ENCODE results near the gene DDN. TPM values are rescaled to one million over a fixed set of nuclear protein-coding genes. Genes with fewer than 3 reads are reported as not detected.

DDN gene
- total and polyA plus RNA-seq, 9 of the 15 experiments (the other 6 are each of a cell fraction or from before 2014, with no cell fraction given): 0.03 to 3.6 (median 1.6) TPM

DNA sequence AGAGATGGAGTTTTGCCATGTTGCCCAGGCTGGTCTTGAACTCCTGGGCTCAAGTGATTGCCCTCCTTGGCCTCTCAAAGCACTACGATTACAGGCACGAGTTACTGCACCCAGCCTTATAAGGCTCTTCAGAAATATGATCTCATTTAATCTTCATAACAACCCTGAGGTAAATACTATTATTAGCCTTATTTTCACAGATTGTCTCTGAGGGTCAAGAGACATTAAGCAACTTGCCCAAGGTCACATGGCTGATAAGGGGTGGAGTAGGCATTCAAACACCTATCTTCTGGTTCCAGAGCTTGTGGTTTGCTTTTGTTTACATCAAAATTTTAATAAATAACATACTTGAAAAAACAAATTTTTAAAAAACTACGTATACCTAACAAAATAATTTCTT is 14.3 kb upstream of the DDN start:
- ChIA-PET CTCF (ENCODE audit: low intra/inter-chr PET ratio) (interaction anchor here (1.6 kb wide), 1 partner anchor 17 kb away, joined by 10 read pairs; no protein-coding TSS in a partner anchor), POLR2A (interaction anchor here (0.6 to 5.2 kb wide), 4 partner anchors 11 to 365 kb away, joined by 3 to 78 read pairs (median 3); partner anchors contain the start of gene DDN)
- Histone ChIP-seq H3K9ac (ENCODE audit: insufficient read depth in 1 of 2, low read depth in 2 of 2, low read length in 2 of 2) (no peak overlapping the region), H3K4me1 (replicated peaks in 1 of 2; ENCODE audit: control insufficient read depth in 2 of 2, insufficient read depth in 2 of 2, low read length in 2 of 2) (peaks cover 21 to 30% of the 10 kb centered on the region in 2 experiments; a peak in 4 of 5 replicates), H3K27me3 (ENCODE audit: control insufficient read depth in 2 of 2, insufficient read depth in 2 of 2, low read length in 2 of 2) (no peaks in the 10 kb centered on the region), H3K4me2 (ENCODE audit: insufficient read depth, low read length) (no peak overlapping the region), H3K27ac (ENCODE audit: extremely low read depth, low read depth, low read length) (no peak overlapping the region), H3K9me3 (replicated peaks; ENCODE audit: control insufficient read depth, insufficient read depth, low read depth, low read length) (no peaks in the 10 kb centered on the region), H2AFZ (ENCODE audit: low read depth, low read length) (no peak overlapping the region), H3K4me3 (no peak overlapping the region), H3K9me1 (ENCODE audit: control insufficient read depth, insufficient read depth, low read length) (no peaks in the 10 kb centered on the region), H4K20me1 (replicated peaks; ENCODE audit: control insufficient read depth, insufficient read depth, low read length) (0 out of 2 replicates have a peak, but pooled peaks cover 3% of the 10 kb centered on the region), H3K36me3 (ENCODE audit: control insufficient read depth, insufficient read depth, low read length) (peaks cover 36% of the 10 kb centered on the region), H3K79me2 (ENCODE audit: control insufficient read depth, insufficient read depth, low read length) (peaks cover 30% of the 10 kb centered on the region)
- FAIRE-seq (no peak), ATAC-seq (no peak), DNase-seq (ENCODE audit: extremely low read depth in 1 of 4, low spot score in 3 of 4) (no peak)
- 78% methylated on average over 3 of the region's 3 CpGs for WGBS (ENCODE audit: insufficient coverage, low coverage, missing lambda C conversion rate)
- intact Hi-C loops (cut with micrococcal nuclease): no loop called here
- no TSS peak for BruUV-seq (replicated peaks)
- in situ Hi-C loops (cut with MboI): no loop called here
- no peak for TF ChIP-seq YY1 (IDR thresholded peaks at IDR 0.05; ENCODE audit: borderline replicate concordance in 1 of 3, control insufficient read depth in 1 of 3, extremely low read depth in 1 of 3, insufficient read depth in 3 of 3, insufficient read length in 1 of 3, insufficient replicate concordance in 2 of 3, low read depth in 1 of 3, low read length in 2 of 3)
- no peak for TF ChIP-seq PCBP1 (IDR thresholded peaks at IDR 0.05; ENCODE audit: low read depth, low read length, poor library complexity, severe bottlenecking)
- no peak for TF ChIP-seq ZKSCAN8 (CRISPR knock-in tag; IDR thresholded peaks at IDR 0.05)
- TF ChIP-seq HNRNPLL (IDR thresholded peaks at IDR 0.05; ENCODE audit: low read depth, low read length, poor library complexity, severe bottlenecking): no peak
- no peak for TF ChIP-seq ZNF77 (CRISPR knock-in tag; IDR thresholded peaks at IDR 0.05)
- TF ChIP-seq, protein P1, sequence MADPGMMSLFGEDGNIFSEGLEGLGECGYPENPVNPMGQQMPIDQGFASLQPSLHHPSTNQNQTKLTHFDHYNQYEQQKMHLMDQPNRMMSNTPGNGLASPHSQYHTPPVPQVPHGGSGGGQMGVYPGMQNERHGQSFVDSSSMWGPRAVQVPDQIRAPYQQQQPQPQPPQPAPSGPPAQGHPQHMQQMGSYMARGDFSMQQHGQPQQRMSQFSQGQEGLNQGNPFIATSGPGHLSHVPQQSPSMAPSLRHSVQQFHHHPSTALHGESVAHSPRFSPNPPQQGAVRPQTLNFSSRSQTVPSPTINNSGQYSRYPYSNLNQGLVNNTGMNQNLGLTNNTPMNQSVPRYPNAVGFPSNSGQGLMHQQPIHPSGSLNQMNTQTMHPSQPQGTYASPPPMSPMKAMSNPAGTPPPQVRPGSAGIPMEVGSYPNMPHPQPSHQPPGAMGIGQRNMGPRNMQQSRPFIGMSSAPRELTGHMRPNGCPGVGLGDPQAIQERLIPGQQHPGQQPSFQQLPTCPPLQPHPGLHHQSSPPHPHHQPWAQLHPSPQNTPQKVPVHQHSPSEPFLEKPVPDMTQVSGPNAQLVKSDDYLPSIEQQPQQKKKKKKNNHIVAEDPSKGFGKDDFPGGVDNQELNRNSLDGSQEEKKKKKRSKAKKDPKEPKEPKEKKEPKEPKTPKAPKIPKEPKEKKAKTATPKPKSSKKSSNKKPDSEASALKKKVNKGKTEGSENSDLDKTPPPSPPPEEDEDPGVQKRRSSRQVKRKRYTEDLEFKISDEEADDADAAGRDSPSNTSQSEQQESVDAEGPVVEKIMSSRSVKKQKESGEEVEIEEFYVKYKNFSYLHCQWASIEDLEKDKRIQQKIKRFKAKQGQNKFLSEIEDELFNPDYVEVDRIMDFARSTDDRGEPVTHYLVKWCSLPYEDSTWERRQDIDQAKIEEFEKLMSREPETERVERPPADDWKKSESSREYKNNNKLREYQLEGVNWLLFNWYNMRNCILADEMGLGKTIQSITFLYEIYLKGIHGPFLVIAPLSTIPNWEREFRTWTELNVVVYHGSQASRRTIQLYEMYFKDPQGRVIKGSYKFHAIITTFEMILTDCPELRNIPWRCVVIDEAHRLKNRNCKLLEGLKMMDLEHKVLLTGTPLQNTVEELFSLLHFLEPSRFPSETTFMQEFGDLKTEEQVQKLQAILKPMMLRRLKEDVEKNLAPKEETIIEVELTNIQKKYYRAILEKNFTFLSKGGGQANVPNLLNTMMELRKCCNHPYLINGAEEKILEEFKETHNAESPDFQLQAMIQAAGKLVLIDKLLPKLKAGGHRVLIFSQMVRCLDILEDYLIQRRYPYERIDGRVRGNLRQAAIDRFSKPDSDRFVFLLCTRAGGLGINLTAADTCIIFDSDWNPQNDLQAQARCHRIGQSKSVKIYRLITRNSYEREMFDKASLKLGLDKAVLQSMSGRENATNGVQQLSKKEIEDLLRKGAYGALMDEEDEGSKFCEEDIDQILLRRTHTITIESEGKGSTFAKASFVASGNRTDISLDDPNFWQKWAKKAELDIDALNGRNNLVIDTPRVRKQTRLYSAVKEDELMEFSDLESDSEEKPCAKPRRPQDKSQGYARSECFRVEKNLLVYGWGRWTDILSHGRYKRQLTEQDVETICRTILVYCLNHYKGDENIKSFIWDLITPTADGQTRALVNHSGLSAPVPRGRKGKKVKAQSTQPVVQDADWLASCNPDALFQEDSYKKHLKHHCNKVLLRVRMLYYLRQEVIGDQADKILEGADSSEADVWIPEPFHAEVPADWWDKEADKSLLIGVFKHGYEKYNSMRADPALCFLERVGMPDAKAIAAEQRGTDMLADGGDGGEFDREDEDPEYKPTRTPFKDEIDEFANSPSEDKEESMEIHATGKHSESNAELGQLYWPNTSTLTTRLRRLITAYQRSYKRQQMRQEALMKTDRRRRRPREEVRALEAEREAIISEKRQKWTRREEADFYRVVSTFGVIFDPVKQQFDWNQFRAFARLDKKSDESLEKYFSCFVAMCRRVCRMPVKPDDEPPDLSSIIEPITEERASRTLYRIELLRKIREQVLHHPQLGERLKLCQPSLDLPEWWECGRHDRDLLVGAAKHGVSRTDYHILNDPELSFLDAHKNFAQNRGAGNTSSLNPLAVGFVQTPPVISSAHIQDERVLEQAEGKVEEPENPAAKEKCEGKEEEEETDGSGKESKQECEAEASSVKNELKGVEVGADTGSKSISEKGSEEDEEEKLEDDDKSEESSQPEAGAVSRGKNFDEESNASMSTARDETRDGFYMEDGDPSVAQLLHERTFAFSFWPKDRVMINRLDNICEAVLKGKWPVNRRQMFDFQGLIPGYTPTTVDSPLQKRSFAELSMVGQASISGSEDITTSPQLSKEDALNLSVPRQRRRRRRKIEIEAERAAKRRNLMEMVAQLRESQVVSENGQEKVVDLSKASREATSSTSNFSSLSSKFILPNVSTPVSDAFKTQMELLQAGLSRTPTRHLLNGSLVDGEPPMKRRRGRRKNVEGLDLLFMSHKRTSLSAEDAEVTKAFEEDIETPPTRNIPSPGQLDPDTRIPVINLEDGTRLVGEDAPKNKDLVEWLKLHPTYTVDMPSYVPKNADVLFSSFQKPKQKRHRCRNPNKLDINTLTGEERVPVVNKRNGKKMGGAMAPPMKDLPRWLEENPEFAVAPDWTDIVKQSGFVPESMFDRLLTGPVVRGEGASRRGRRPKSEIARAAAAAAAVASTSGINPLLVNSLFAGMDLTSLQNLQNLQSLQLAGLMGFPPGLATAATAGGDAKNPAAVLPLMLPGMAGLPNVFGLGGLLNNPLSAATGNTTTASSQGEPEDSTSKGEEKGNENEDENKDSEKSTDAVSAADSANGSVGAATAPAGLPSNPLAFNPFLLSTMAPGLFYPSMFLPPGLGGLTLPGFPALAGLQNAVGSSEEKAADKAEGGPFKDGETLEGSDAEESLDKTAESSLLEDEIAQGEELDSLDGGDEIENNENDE (IDR thresholded peaks at IDR 0.05; ENCODE audit: low read depth, low read length): no peak
- no peak for TF ChIP-seq BCL6 (CRISPR knock-in tag; IDR thresholded peaks at IDR 0.05)
- no peak for TF ChIP-seq ZNF174 (CRISPR knock-in tag; IDR thresholded peaks at IDR 0.05)
- no peak for TF ChIP-seq COPS2 (conservative IDR thresholded peaks at IDR 0.05)

All from K562 (cell line).